Stimulated activated CD8-positive, alpha-beta memory T cell treated with anti-CD3 and anti-CD28 coated beads, Interleukin-15, amount 100 ng/mL, for 48 hours (primary cell): Measurements from ENCODE around the gene SUGP1.
A peak's percentile ranks its signal among the peaks of the same experiment; 100 is the strongest.

Experiments
- DNase-seq, 2 donors: peaks; one replicate each; pipeline ENCODE4 v3.0.0-alpha.2; 2020; ENCODE audit warnings: low read depth in 2 of 2

The SUGP1 gene

GRCh38 chr19:19342086-19343015 is 22.0 kb upstream of the SUGP1 start:
- DNase-seq: no peak

- DNase-seq: no peak
Measured at GRCh38 chr19:19341026-19341425, 20.7 kb upstream of the SUGP1 start.

- DNase-seq: no peak
Measured at GRCh38 chr19:19338082-19338481, 17.8 kb upstream of the SUGP1 start.

GRCh38 chr19:19337120-19337519 is 16.8 kb upstream of the SUGP1 start:
- DNase-seq: no peak

GRCh38 chr19:19336597-19336996 is 16.3 kb upstream of the SUGP1 start:
- DNase-seq: no peak

GRCh38 chr19:19335408-19336158 is 15.3 kb upstream of the SUGP1 start:
- no peak for DNase-seq

GRCh38 chr19:19334989-19335344 is 14.7 kb upstream of the SUGP1 start:
- DNase-seq: no peak

- no peak for DNase-seq
Measured at GRCh38 chr19:19334063-19334988, 14.0 kb upstream of the SUGP1 start.

GRCh38 chr19:19329126-19329525 is 8.8 kb upstream of the SUGP1 start:
- no peak for DNase-seq

GRCh38 chr19:19327672-19328071 is 7.4 kb upstream of the SUGP1 start:
- no peak for DNase-seq

GRCh38 chr19:19324059-19324770 is 3.9 kb upstream of the SUGP1 start:
- DNase-seq: no peak

- DNase-seq: peak in 1 of 2 donors; percentile 7
Measured at GRCh38 chr19:19321141-19321577, 850 bp upstream of the SUGP1 start.

- DNase-seq: peak in 1 of 2 donors; percentile 2
Measured at GRCh38 chr19:19319732-19320360, 463 bp downstream of the SUGP1 start.

GRCh38 chr19:19316082-19316481 is 4.2 kb downstream of the SUGP1 start:
- DNase-seq: no peak

- no peak for DNase-seq
Measured at GRCh38 chr19:19315444-19315843, 4.9 kb downstream of the SUGP1 start.

GRCh38 chr19:19308373-19308772 is 11.9 kb downstream of the SUGP1 start:
- DNase-seq: no peak

GRCh38 chr19:19306191-19306590 is 14.1 kb downstream of the SUGP1 start:
- no peak for DNase-seq

- DNase-seq: no peak
Measured at GRCh38 chr19:19305696-19306095, 14.6 kb downstream of the SUGP1 start.

- no peak for DNase-seq
Measured at GRCh38 chr19:19305066-19305465, 15.2 kb downstream of the SUGP1 start.

- DNase-seq: no peak
Measured at GRCh38 chr19:19304186-19304965, 15.9 kb downstream of the SUGP1 start.
